GM19025 (cell line): ENCODE measurements around the gene DMWD.
"Not testable (repeated sequence)": the region's sequence is repeated elsewhere in the genome, so short reads cannot be mapped to it uniquely, and the experiment has no call there.

Experiments
- ATAC-seq: cut with Tn5 transposase; IDR thresholded peaks from one replicate; pipeline ENCODE4 v1.9.1; 2021; ENCODE audit warnings: mild to moderate bottlenecking, low read depth, moderate library complexity; ENCODE audit not compliant: unreplicated experiment

Gene DMWD

GRCh38 chr19:45757695-45758094, 35.0 kb downstream of the DMWD start:
- no peak for ATAC-seq

DNA sequence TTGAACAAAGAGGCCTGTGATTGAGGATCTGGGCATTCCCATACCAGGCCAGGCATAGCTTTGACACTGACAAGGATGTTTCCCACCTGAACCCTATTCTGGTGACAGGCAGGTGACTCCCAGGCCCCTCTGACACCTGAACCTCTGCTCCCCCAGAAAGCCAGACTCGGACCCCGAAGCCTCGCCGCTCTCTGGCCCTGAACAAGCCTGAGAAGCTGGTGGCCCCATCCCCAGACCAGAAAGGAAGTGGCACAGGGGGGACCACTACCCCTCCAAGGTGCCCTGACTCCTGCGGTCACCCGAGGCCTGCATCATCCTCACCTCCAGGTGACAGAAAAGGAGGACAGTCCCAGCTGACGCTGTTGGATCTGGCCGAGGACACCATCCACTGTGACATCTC, 38.3 kb downstream of the DMWD start:
- no peak for ATAC-seq

DNA sequence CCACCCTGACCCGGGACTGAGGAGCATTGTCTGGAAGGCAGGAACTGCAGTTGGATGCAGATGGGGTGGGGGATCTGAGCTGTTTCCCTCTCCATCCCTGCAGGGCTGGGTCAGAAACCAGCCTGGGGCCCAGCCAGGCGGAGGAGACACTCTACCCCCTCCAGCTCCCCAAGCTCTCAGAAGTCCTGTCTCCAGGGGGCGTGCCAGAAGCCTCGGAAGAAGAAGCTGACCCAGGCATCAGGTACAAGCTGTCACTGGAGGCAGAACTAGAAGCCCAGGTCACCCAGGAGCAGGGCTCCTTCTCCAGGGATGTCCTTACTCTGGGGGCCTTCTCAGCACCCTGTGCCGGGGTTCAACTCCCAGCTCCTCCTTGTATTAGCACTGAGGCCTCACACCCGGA, 39.1 kb downstream of the DMWD start:
- ATAC-seq, result no peak

DNA sequence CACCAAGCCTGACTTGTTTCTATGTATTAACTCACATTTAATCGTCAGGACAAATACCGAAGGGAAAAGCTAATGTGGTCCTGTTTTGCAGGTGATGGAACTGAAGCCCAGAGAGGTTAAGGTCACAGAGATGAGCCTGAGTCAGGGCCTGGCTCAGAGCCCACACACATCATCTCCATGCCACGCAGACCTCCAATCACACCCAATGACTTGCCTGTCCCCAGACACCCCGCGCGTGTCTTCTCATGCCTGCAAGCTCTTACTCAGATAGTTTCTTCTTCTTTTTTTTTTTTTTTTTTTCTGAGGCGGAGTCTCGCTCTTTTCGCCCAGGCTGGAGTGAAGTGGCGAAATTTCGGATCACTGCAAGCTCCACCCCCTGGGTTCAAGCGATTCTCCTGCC, 40.0 kb downstream of the DMWD start:
- ATAC-seq, result no peak

DNA sequence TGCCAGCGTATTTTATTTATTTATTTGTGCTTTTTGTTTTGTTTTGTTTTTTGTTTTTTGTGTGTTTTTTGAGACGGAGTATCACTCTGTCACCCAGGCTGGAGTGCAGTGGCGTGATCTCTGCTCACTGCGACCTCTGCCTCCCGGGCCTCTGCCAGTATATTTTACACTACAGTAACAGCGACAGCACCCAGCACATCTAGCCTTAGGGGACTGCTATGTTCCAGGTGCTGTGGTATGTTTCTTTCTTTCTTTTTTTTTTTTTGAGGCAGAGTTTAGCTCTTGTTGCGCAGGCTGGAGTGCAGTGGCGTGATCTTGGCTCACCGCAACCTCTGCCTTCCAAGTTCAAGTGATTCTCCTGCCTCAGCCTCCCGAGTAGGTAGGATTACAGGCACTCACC, 41.2 kb downstream of the DMWD start:
- ATAC-seq, result not testable (repeated sequence)

DNA sequence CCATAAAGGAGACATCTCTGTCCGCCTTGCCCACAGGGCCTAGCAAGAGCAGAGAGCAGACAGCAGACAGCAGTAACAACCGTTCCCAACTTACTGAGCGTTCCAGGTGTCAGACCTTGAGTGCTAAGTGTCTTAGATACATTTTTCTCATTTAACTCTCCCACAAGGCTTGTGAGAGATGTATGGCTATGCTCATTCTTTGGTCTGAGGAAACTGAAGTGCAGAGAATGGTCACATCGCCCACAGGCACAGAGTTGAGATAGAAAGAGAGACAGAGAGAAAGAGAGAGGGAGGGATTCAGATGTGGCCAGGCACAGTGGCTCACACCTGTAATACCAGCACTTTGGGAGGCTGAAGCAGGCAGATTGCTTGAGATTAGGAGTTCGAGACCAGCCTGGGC, 45.1 kb downstream of the DMWD start:
- ATAC-seq, result no peak

DNA sequence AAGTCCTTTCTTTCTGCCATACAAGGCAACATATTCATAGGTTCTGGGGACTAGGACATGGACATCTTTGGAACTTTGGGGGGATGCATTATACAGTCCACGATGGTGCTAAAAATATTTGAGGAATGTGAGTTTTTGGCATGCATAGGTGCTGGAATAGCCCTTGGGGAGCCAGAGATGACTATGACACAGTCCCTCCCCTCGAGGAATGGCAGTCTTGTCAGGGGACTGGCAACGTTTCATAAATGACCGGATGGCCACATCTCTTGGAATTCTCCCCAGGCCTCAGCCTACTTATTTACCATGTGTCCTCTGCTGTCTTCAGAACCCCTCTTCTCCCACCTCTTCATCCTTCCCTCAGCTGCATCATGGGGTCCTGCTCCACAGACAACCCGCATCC, 45.8 kb downstream of the DMWD start:
- ATAC-seq, result no peak

DNA sequence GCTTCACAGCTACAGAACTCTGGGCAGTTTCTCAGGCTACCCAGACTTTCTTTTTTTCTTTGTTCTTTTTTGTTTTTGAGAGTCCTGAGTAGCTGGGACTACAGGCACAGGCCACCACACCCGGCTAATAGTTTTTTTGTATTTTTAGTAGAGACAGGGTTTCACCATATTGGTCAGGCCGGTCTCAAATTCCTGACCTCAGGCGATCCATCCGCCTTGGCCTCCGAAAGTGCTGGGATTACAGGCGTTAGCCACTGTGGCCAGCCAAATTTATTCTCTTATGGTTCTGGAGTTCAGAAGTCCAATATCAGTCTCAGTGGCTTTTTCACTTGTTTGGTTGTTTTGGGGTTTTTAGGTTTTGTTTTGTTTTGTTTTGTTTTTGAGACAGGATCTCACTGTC, 47.0 kb downstream of the DMWD start:
- no peak for ATAC-seq

DNA sequence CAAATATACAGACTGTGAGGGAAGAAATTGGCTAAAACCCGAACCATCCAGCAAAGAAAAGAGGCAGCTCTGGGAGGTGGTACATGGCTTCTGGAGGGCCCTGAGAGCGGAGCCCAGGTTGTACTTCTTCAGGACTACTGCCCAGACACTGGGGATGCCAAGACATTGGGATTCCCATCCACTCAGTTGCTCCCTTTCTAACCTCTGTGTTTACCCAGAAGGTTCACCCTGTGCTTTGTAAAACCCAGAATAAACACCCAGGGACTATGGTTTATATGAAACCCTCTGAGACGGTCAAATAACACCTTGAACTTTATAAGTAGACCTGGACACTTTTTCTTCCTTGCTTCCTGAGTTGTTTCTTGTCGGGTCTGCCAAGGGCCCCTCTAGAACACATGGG, 49.7 kb downstream of the DMWD start:
- no peak for ATAC-seq

- ATAC-seq, result no peak
These were observed 52.9 kb downstream of the DMWD start for GRCh38 chr19:45739498-45740439.

GRCh38 chr19:45733160-45733810, 59.4 kb downstream of the DMWD start, which contains the start of gene MEIOSIN:
MEIOSIN (plus strand) TSS chr19:45733439; CDS start chr19:45735377, 1,938 bp downstream.
- ATAC-seq, result no peak
